Middle frontal gyrus (tissue), 1 donor: Measurements from ENCODE around the gene POLR3G.
A peak's percentile ranks its signal among the peaks of the same experiment; 100 is the strongest.

Experiments used
- DNase-seq: peaks from one replicate; pipeline ENCODE4 v3.0.0-alpha.2; 2015; ENCODE audit warnings: low spot score; ENCODE audit errors: extremely low spot score

POLR3G gene

DNA sequence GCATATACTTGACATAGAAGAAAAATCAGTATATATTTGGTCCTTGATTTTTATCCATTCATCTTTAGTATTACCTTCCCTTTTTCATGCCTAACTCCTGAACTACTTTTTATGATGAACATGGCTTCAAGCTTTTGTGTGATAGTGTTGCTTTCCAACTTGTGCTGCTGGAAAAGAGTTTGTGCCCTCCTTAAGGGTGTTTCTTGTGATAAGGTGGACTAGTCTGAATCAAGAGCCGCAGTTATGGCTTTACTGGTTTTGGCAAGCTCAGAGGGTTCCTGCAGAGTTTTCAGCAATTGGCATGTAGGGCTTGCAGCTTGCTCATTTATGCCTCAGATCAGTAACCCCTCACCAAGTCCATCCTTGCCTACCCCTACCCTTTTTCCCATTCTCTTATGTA is 20.5 kb downstream of the POLR3G start:
- no peak for DNase-seq

DNA sequence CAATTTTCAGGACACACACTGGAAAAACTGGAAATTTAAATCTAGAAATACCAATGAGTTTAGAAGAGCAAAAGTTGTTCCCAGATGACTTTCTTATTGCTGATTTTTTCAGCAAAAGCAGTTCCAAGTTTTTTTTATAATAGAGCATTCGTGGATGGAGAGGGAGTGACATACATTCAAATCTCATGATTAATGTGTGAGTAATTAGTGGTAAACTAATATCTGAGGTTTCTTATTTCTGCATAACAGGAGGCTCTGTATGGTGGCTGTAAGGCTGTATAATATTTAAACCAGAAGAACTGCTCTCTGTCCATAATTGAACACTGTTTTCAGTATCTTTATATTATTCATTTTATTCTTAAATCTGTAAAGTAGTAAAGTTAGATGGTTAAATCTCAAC is 28.9 kb downstream of the POLR3G start:
- DNase-seq = no peak

DNA sequence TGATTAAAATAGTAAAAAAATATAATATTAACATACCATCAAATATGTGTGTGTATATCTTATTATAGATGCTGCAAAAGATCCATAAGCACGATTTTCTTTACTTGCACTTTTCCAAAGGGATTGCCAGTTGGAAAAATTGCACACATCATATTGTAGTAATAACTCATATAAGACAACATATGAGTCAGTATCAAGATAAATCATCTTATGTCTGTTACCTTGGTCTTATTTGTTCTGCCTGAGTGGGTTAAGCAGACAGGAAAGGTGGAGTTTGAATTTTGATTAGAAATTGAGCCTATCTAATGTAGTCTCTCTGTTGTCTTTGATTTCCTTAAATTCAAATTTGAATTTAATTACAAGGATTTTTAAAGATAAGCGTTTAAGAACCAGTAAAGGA is 30.1 kb downstream of the POLR3G start:
- DNase-seq = no peak

DNA sequence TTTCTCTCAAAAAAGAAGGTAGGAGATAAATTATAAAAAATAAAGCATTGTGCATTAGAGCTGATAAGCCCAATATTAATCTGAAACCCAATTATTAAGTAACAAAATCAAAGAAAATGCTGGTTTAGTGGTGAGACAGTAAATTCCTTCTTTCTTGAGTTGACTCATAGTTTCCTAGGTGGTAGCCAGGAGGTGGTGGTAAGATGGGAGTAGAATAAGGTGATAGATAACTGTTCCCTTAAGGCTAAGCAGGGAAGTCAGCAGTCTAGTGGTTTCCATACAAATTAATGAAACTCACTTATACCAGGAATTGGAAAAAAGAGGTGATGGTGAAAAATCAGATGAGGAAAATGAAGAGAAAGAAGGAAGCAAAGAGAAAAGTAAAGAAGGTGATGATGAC is 31.6 kb downstream of the POLR3G start:
- DNase-seq = no peak

DNA sequence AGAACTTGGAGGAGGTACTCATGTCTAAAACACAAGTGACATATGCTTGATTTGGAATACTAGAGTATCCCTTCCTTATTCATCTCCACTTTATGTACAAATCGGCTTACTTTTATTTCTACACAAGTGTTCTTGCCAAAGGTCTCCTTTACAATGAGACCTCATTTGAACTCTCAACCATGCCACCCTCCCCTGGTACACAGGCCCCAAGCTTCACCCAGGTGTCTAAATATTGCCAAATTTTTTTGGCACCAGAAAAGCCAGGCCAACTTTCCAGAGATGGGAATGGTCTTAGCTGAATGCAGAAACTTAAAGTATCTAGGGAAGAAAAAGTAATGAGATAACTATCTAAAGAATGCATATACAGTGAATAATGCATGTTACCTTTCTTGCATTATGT is 35.8 kb downstream of the POLR3G start:
- no peak for DNase-seq

DNA sequence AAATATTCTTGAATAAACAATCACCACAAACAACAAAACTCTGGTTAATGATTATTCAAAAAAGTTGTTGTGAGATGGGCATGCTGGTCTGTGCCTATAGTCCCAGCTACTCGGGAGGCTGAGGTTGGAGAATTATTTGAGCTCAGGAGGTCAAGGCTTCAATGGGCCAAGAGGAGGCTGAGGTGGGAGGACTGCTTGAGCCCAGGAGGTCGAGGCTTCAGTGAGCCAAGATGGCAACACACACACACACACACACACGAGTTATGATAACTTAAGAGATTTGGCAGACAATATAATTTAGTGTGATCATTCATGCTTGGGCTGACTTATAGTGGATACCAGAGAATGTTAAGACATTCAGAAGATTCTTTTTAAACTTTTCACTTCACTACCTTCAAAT is 39.9 kb downstream of the POLR3G start:
- DNase-seq = no peak

DNA sequence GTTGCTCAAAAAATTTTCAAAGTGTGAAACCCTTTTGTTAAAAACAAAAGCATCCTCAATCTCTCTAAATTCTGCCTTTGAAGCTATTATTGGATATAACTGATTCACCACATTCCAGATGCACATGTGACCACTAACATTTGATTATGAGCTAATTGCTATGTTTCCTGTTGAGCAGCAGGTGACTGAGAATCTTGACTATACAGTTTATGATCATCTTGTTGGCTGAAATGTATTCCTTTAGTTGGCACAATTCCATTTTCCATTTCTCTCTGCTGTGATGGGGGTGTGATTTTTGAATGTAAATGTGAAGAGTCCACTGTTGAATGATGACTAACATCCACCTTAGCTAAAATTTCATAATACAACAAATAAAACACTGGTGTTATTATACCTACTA is 44.0 kb downstream of the POLR3G start:
- no peak for DNase-seq

DNA sequence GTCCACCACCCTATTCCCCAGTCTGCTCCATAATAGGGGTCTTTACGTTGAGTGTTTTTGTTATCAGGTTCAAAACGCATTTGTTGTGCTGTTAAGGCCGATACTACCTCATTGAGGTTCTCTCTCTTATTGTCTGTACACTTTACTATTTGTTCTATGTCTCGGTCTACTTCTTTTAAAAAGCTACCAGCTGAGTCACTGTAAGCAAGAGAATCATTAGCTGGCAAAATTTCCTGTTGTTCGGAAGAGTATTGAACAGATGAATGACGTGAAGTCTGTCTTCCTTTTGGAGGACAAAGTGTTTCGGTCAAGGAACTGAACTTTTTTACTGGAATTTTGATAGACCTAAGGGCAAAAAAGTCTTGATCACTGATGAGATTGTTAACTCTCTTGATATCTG is 44.4 kb downstream of the POLR3G start:
- DNase-seq = no peak

DNA sequence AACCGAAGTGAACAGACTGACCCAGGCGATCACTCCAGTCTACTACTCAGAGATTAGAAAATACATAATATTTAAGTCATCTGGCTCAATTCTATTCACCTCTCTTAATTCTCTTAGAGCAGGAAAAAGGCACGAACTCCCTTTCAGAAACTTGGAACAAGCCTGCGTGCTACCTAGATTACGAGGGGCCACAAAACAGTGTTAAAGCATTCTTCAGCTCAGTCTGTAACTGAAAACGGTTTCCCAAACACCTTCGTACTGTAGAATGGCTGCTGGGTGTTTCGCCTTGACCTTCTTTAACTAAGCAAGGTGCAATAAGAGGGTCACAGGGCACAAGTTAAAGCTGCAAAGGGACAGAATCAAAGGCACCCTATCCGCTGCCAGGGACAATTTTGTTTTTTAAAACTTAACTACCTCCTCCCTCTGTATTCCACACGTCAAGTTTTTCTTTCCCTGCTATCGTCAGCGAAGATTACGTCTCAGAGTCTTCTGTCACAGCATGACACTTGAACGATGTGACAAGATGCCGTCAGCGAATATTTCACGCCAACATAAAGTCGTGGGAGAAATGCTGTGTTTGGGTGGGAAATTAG is 54.0 kb downstream of the POLR3G start:
- no peak for DNase-seq

DNA sequence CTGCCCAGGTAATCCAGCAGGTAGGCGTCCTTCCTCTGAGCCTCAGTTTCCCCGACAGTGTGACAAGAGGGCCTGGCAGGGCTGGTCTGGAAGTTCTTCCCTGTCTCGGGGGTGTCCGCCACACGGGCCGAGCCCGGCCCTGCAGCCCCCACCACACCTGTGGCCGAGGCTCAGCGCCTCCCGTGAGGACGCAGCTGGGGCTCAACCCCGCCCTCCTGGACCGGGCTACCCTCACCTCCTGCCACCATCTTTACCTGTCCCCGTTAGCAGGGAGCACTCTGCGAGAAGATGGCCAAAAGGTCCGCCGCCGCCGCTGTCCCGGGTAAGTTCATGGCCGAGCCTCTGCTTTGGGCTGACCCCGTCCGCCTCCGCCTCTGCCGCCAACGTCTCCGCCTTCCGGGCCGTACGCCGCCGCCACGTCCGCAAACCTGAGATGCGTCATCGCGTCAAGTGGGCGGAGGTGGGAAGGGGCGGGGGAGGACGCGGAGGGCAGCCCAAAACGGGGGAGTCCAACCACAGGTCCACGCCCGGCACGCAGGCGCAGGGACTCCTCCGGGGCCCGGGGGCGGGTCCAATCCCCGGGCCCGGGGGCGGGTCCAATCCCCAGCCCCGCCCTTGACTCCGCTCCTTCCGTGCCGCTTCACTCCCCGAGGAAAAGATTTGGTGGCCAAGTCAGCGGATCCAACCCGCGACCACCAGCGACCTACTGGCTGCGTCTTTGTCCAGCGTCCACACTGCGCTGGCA is 54.7 kb downstream of the POLR3G start, which contains the start of gene LYSMD3:
Gene LYSMD3, minus strand, starts transcription at position 391 of the 745 bp plus-strand sequence. CDS start 4,295 bp downstream, outside the sequence.
- DNase-seq = peak; percentile 89

DNA sequence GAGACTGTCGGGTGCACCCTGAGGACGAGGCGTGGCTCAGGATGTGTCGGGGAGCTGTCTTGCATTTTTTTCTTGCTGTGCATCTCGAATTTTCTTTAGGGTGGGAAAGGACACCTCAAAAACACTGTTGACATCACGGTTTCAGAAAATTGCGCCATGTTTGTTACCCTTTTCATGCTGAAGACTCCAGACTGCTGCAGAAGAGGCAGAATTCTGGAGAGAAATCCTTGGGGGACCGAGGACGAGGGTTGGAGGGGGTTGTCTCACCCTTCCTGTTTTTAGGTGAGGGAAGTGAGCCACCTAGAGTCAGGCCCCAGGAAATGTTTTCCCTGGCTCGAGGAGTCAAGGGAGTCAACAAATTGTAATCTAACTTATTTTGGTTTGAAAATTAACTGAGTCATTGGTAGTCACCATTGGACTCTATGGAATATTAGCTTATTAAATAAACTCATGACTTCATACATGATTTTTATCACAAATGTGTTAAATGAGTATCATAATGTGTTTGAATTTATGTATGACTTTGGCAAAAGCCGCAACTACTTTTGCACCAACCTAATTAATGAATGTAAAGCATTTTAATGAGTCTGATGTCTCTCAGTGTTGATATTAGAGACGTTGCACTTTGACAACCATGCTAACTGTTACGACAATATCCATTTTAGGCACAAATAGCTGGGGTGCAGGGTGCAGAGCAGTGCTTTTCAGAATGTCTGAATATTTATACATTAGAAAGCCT is 55.4 kb downstream of the POLR3G start:
- peak; percentile 58 for DNase-seq

DNA sequence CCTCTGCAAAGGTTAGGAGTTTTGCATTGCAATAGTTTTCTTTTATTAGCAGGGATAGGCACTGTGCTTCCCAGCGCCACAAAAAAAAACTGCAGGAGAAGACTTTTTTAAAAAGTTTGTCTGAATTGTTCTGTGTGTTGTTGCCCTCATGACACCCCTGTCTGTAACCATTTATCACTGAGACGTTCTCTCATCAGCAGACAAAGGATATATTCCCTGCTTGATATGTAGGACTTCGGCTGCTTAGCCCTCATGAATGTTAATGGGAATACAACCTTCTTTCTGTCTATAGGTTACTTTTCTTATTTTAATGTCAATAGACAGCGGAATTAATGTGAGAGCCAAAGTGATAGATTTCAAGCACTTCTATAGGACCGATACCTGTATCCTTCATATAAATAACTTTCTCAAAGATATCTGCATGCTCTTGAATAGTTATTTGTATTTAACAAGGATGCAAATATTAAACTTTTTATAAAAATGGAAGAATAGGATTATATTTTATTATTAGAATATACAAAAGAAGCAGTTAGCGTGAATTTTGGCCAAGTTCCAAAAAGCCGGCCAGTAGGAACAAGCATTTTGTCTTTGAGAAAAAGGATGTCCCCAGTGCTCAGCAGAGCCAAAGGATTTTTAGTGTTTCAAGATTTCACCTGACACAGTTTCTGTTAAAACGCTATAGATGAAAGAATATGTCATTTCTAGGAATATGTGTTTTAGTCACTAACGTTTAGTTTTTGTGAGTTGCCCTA is 56.2 kb downstream of the POLR3G start:
- no peak for DNase-seq

DNA sequence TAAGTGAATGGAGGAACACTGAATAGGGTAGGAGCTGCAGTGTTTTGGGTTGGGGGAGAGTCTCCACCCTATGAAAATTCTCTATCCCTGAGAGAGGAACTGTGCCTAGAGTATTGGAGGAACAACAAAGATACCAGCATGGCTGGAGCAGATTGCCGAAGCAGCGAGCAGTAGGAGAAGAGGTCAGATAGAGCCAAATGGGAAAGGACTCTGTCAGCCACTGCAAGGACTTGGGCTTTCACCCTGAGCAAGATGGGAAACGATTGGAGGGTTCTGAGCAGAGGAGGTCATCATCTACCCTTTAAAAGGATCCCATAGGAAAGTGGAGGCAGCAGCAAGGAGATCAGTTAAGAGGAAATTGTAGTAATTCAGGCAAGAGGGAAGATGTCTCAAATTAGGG is 59.1 kb downstream of the POLR3G start:
- DNase-seq = no peak

DNA sequence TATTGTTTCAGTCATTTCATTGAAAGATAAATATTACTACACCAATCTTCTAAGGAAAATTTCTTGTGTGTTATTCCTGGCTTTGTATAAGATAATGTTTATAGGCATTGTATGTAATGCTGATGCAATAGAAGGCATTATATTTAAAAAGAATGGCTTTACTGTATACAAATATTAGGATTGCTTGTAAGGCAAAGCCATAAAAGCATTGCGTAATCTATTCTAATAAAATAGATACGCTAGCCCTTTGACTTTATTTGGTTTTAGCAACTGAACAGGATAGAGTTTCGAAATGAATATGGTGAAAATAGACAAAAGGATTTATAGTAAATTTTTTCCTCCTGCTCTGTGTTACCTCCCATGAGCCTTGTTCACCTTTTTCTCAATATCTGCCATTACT is 60.3 kb downstream of the POLR3G start:
- no peak for DNase-seq

DNA sequence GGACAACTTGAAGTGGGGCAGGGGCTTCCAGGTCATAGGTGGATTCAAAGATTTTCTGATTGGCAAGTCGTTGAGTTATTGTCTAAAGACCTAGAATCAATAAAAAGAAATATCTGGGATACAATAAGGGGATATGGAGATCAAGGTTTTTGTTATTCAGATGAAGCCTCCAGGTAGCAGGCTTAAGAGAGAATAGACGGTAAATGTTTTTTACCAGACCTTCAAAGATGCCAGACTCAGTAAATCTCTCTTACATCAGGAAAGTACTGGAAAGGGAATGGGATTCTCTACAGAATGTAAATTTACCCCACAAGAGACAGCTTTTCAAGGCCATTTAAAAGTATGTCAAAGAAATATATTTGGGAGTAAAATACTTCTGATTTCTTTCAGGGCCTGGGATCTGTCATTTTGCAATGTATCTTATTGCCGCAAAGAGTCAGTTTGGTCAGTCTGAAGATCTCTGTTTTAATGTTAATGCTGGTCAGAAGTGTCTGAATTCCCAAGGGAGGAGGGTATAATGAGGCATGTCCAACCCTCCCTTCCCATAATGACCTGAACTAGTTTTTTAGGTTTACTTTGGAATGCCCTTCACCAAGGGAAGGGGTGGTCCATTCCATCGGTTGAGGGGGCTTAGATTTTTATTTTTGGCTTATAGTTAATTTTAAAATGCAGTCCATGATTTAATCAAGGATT is 68.3 kb downstream of the POLR3G start:
- DNase-seq = no peak

DNA sequence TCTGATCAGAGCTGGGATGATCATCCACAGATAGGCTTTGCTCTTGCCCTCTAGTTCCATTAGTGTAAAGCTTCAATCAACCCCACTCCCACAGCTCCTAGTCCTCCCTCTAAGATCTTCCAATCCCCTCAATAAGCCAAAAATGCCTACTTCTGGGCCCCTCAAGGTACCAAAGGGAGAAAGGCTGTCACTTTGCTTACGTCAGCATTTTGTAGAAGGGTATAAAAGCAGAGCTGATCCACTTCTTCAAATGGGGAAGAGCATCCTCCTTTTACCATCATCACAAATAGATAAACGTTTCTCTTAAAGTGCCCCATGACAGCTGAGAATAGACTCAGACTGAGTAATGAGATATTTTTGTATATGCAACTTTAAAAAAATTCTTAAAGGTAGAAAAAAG is 70.8 kb downstream of the POLR3G start:
- DNase-seq = no peak

DNA sequence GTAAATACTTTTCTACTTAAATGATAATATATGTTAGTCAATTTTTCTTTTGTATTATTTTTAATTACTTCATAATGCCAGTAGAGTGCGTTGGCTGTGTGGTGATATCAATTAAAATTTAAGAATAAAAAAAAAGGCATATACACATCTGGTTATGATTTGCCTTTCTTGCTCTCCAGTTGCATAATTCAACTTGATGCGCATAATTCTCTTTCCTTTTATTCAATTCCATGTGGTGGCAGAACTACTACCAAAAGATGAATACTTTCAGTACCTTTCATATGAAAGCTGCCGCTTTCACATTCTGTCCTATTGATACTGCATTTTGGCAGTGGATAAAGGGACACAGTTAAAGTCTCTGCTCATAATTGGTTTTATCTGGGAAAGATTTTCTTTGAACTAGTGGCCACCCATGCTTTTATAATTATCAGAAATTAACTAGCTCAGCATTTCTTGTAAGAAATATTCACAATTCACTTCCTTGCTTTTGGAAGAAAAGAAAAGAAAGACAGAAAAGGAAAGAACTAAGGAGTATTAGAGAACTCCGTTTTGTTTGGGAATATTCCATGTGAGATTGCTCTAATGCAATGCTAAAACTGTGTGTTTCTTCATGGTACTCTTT is 71.7 kb downstream of the POLR3G start:
- DNase-seq = no peak

DNA sequence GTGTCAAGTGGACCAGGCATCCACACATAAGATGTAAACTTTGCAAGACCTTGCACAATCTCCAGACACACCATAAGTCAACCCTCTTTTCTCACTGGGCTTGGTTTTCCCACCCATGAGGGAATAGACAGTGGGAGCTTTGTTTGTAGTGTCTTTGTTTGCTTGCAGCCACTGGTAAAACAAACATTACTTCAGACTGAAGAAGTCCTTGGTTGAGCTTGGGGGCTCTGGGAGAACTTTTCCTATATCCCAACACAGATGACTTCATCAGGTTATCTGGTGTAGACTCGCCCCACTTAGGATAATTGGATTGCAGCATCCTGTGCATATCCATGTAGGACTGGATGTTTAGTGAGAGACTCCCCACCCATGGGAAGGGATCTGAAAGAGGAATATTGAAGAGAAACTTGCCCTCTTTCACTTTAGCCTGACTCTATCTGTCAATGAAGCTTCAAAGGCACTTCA is 72.4 kb downstream of the POLR3G start:
- DNase-seq = no peak

DNA sequence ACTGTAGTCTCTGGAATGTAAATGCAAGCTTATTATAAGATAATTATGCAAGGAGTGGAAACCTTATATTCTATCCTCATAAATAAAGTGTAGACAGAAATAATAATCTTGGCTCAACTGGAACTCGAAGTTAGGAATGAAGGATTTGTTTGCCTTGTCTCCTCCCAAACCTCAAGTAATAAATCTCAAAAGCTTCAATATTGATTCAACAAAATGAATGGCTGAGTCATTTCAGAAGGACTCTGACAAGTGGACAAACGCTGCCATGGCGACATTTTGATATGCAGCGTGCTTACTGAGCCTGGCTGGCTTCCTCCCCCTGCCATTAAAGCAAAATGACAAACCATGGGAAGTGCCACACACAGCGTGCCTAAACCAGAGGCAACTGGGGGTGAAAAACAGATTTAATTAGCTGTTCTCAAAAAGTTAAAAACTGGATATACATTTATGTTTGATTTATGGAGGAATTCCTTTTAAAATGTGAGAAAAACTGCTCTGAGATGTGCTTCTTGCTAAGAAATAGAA is 73.5 kb downstream of the POLR3G start:
- no peak for DNase-seq

DNA sequence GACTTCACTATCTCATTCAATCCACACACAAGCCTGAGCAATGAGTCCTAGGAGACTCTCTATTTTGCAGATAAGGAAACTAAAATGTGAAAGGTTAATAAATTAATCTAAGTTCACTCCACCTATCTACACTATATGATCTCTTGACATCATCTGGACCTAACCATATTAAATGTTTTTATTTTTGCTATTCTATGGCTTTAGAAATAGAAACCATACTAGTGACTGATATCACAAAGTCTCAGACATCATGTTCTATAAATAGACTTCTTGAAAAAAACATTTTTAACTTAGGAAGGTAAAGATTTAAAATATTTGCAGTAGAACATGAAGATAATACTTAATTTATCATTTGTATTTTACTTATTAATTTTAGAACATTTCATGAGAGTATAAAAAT is 74.6 kb downstream of the POLR3G start:
- DNase-seq = no peak
